Measurements from ENCODE around the gene NUB1.
A peak's percentile ranks its signal among the peaks of the same experiment; 100 is the strongest.

Gene NUB1

DNA sequence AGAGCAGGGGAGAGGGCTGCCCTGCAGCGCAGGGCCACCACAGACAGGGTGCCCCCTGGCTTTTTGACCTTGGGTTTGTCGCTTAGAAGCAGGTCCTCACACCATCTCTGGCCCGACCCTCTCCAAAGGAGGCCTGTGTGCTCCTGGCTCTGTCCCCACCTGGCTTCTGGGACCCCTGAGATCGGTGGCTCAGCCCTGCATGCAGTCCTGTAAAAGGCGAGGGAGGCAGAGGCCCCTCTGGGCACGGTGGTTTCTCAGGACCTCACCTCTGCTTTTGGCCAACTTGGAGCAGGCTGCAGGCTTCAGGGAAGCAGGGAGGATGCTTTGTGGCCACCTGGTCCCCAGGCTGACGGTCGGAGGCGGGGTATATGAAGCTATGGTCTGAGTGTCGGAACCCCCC, 46.8 kb downstream of the NUB1 start:
- DNase-seq = no peak

DNA sequence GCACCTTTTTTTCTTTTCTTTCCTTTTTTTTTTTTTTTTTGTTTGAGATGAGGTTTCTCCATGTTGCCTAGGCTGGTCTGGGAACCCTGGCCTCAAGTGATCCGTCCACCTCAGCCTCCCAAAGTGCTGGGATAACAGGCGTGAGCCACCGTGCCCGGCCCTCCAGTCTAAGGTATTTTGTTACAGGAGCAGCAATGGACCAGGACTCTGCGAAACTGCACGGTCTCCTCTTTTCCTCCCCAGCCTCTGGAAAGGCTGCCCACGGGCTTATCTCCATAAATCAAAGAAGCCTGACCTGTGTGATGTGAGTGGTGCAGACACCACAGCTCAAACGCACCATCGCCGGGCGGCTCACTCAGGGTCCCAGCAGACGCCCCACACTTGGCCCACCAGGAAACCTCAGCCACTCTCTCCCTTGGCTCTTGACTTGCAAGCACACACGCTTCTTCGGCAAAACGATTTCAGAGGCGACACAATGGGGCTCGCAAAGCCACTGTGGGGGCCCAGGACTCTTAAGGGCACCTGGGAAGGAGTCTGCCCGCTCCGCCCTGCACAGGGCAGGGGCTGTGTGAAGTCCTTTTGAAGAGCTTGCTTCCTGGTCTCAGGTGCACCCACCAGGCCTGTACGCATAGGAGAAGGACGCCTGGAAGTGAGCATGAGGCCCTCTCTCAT, 47.6 kb downstream of the NUB1 start:
- DNase-seq = no peak
- peaks cover 2% of the 10 kb centered on the region for H3K9me3 Mint-ChIP-seq
- TF ChIP-seq, protein P1, sequence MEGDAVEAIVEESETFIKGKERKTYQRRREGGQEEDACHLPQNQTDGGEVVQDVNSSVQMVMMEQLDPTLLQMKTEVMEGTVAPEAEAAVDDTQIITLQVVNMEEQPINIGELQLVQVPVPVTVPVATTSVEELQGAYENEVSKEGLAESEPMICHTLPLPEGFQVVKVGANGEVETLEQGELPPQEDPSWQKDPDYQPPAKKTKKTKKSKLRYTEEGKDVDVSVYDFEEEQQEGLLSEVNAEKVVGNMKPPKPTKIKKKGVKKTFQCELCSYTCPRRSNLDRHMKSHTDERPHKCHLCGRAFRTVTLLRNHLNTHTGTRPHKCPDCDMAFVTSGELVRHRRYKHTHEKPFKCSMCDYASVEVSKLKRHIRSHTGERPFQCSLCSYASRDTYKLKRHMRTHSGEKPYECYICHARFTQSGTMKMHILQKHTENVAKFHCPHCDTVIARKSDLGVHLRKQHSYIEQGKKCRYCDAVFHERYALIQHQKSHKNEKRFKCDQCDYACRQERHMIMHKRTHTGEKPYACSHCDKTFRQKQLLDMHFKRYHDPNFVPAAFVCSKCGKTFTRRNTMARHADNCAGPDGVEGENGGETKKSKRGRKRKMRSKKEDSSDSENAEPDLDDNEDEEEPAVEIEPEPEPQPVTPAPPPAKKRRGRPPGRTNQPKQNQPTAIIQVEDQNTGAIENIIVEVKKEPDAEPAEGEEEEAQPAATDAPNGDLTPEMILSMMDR (IDR thresholded peaks at IDR 0.05) = no peak
- H3K36me3 Mint-ChIP-seq (ENCODE audit: low read depth) = peaks cover 42% of the 10 kb centered on the region
- H3K4me1 Mint-ChIP-seq = peaks cover 43% of the 10 kb centered on the region
- no peak overlapping the region for H3K27ac Mint-ChIP-seq
- H3K27me3 Mint-ChIP-seq (ENCODE audit: low read depth, poor library complexity) = peaks cover 18% of the 10 kb centered on the region
- H3K4me3 Mint-ChIP-seq = peak overlapping the region; percentile 38

More for the DNA sequence above, 46.8 kb downstream of the NUB1 start:
- H3K4me1 Mint-ChIP-seq = peaks cover 37% of the 10 kb centered on the region
- no peak overlapping the region for H3K4me3 Mint-ChIP-seq
- H3K27me3 Mint-ChIP-seq (ENCODE audit: low read depth, poor library complexity) = peaks cover 23% of the 10 kb centered on the region
- TF ChIP-seq, protein P1 (IDR thresholded peaks at IDR 0.05) = no peak
- no peak overlapping the region for H3K27ac Mint-ChIP-seq
- peaks cover 3% of the 10 kb centered on the region for H3K9me3 Mint-ChIP-seq
- peaks cover 50% of the 10 kb centered on the region for H3K36me3 Mint-ChIP-seq (ENCODE audit: low read depth)

DNA sequence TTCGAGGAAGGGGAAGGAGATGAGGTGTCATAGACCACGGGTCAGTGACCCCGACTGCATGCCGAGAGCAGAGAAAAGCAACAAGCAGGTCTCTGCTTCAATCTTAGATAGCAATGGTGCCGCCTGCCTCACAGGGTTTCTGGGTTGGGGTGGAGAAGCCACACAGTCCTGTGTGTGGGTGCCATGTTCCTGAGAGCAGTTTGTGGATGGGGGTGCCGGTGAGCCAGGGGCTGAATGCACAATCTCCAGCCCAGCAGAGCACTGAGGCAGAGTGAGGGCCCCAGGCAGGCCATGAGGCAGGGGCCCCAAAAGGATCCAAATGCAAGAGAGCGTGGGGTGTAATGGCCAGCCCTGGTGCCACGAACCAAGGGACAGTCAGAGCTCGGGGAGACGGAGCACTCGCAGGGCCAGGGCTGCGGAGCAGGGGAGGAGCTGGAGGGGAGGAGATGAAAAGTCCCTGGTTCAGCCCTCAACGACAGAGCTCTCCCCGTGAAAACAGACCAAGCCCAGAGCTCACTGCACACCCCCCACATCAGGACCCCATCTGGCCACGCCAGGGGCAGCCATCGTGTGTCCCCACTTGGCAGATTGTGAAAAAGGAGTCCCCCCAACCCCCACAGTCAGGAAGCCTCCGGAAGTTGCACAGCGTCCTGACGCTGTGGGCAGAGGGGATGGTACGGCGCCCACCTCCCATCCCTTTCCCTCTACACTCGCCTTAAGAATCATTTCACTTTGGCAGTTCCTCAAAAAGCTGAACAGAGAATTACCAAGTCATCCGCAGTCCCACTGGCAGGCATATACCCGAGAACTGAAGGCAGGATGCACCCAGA, 48.4 kb downstream of the NUB1 start:
- Mint-ChIP-seq H3K9me3 (no peaks in the 10 kb centered on the region), H3K27ac (no peak overlapping the region), H3K4me3 (no peak overlapping the region), H3K36me3 (ENCODE audit: low read depth) (peaks cover 34% of the 10 kb centered on the region), H3K27me3 (ENCODE audit: low read depth, poor library complexity) (peaks cover 10% of the 10 kb centered on the region), H3K4me1 (peaks cover 43% of the 10 kb centered on the region)
- DNase-seq = no peak
- TF ChIP-seq, protein P1 (IDR thresholded peaks at IDR 0.05) = no peak

DNA sequence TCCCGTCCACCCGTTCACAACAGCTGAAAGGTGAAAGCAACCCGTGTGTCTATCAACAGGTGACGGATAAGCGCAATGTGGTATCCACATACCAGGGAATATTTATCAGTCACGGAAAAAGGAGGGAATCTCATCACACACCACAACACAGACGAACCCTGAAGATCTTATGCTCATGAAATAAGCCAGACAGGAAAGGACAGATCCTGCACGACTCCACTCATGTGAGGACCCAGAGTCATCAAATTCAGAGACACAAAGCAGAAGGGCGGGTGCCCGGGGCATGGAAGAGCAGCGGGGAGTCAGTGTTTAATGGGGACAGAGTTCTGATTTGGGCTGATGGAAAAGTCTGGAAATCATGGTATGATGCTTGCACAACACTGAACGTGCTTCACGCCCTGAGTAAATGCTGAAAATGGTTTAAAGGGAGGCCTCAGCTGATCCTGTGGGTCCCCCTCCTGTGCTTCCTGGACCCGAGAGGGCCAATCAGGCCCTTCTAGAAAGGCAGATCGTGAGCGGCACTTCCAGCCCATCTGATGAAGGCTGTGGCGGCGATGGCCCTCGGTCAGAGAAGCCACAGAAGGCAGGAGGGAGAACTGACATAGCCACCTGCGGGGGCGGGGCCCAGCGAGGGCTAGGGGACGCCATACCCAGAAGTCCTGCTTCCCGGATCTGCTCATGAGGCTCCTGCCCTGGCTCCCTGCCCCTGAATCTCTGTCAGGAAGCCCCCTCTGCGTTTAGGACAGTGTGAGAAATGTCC, 49.2 kb downstream of the NUB1 start:
- TF ChIP-seq, protein P1 (IDR thresholded peaks at IDR 0.05) = no peak
- Mint-ChIP-seq H3K27ac (no peak overlapping the region), H3K36me3 (ENCODE audit: low read depth) (peaks cover 38% of the 10 kb centered on the region), H3K27me3 (ENCODE audit: low read depth, poor library complexity) (peaks cover 8% of the 10 kb centered on the region), H3K4me1 (peaks cover 43% of the 10 kb centered on the region), H3K9me3 (no peaks in the 10 kb centered on the region), H3K4me3 (no peak overlapping the region)
- DNase-seq = no peak

DNA sequence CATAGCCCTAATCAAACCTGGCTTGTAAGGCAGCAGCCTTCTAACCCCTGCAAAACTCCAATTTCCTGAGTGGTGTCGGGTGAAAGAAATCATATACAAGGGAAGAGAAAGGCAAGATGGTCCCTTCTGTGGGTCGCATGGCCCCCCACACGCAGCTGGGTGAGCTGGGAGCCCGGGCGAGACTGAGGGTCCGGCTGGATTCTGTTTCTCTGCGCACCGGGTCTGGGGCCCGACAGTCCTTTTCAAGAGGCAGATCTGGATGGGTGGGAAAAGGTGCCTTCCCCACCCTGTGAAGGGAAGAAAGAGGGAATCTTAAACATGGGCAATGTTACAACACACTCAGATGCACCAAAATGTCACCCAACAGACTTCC, 49.7 kb downstream of the NUB1 start:
- H3K27me3 Mint-ChIP-seq (ENCODE audit: low read depth, poor library complexity) = peaks cover 5% of the 10 kb centered on the region
- TF ChIP-seq, protein P1 (IDR thresholded peaks at IDR 0.05) = no peak
- H3K36me3 Mint-ChIP-seq (ENCODE audit: low read depth) = peaks cover 38% of the 10 kb centered on the region
- H3K4me1 Mint-ChIP-seq = peaks cover 43% of the 10 kb centered on the region
- no peak for DNase-seq
- H3K9me3 Mint-ChIP-seq = no peaks in the 10 kb centered on the region
- no peak overlapping the region for H3K4me3 Mint-ChIP-seq
- H3K27ac Mint-ChIP-seq = no peak overlapping the region
